DMS79 treated with DMSO at 0.1 percent for 48 hours (cell line): Measurements from ENCODE around the gene NMNAT3.

ENCODE experiments used
- DNase-seq: peaks from one replicate; lab custom pipeline; 2025; lab: John Stamatoyannopoulos, UW

NMNAT3 gene

GRCh38 chr3:139521144-139521543, 156.6 kb downstream of the NMNAT3 start:
- DNase-seq = no peak

- DNase-seq = no peak
These were observed 157.6 kb downstream of the NMNAT3 start for GRCh38 chr3:139519998-139520737.

GRCh38 chr3:139518926-139519842, 158.6 kb downstream of the NMNAT3 start:
- no peak for DNase-seq

GRCh38 chr3:139518306-139518705, 159.5 kb downstream of the NMNAT3 start:
- DNase-seq = no peak

GRCh38 chr3:139517321-139518065, 160.3 kb downstream of the NMNAT3 start:
- no peak for DNase-seq

GRCh38 chr3:139514741-139515140, 163.0 kb downstream of the NMNAT3 start:
- DNase-seq = no peak
